GM11168 (cell line): Measurements from ENCODE around the gene CDRT15L2.
"Not testable (repeated sequence)": the region's sequence is repeated elsewhere in the genome, so short reads cannot be mapped to it uniquely, and the experiment has no call there.

Experiments
- in situ Hi-C: fragments of 300-500 bp; cut with MboI; formaldehyde crosslinking; loops from one replicate; pipeline ENCODE4 v1.12.0; 2022; ENCODE audit warnings: low sequenced_read_pairs; ENCODE audit not compliant: unreplicated experiment

Gene CDRT15L2

GRCh38 chr17:20579424-20579823 lies at the start of gene CDRT15L2:
Gene CDRT15L2, plus strand, starts transcription at chr17:20579724. Its CDS starts 20 bp downstream, at chr17:20579744.
- in situ Hi-C loops: not testable (repeated sequence)

- in situ Hi-C loops: not testable (repeated sequence)
These were observed 49.4 kb upstream of the CDRT15L2 start for GRCh38 chr17:20530104-20530503.

- in situ Hi-C loops: not testable (repeated sequence)
These were observed 46.9 kb upstream of the CDRT15L2 start for GRCh38 chr17:20532544-20533090.

DNA sequence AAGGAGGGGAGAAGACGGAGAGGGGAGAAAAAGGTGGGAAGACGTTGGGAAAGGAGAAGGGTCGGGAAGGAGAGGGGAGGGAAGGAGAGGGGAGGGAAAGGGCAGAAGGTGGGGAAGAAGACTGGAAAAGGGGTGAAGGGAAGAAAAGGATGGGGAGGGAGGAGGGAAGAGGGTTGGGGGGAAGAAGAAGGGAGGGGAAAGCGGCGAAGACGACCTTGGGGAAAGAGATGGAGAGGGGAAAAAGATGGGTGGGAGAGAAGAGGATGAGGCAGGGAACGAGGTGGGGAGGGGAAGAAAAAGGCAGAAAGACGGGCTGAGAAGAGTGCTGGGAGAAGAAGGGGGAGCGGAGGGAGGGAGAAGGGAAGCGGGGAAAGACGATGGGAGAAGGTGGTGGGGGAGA lies 46.3 kb upstream of the CDRT15L2 start:
- in situ Hi-C loops: not testable (repeated sequence)

DNA sequence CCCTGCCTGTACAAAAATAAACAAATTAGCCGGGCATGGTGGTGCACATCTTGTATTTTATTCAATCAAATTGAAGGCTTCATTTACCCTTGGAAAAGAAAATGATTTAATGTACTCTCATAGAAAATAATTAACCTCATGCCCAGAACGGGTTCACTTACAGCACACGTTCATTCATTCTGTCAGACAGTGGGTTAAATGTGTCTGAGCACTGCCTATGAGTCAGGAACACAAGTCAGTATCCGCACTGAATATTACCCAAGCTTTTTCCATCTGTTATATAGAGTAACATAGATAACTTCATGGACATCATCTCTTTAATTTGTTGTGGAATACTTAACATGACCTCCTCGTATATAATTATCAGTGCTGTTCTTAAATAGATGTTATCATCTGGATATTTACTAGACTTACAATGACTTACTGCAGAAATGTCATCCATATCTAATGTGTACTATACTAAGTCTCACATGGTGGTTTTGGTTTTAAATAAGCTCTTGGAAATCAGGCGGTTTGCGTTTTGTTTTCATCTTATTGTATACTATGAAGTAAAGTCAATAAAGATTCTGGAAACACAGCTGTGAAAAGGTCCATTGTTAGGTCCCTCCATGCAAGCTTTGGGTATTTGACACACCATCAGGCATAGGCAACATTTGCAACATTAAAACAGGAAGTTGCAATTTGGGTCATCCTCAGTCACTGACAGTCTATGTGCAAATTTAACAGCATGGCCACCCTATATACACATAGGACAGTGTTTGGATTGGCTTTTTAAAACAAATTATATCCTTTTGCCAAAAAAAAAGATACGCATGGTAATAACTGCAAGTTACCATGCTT lies 44.6 kb upstream of the CDRT15L2 start:
- in situ Hi-C loops: not testable (repeated sequence)

- in situ Hi-C loops: not testable (repeated sequence)
These were observed 39.1 kb upstream of the CDRT15L2 start for GRCh38 chr17:20540414-20540813.

- in situ Hi-C loops: not testable (repeated sequence)
These were observed 38.7 kb upstream of the CDRT15L2 start for GRCh38 chr17:20540865-20541264.

DNA sequence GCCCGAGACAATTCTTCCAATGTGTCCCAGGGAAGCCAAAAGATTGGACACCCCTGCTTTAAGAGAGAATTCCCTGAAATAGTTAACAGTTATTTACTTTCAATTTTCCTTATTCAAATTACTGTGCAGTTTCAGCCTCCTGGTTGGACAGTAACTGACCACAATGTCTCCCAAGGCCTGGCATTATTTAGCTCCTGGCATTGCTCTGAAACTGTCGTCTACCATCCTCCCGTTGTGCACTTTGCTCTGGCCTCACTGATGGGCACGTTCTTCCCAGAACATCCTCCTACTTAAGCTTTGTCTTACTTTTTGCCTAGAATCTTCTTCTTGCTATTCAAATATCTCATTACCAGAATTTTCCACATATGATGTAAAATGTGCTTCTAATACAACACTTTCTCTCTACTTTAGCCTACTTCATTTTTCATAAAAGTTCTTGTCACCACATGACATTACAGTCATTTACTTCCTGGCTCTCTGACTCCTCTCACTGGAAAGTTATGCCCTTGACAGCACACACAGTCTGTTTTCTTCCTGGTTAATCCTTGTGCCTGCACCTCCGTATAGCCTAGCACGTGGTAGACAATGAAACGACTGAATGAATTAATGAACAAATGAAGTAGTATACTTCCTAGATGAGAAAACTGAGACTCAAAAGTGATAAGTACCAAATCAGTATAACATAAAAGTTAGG lies 37.5 kb upstream of the CDRT15L2 start:
- in situ Hi-C loops: not testable (repeated sequence)

DNA sequence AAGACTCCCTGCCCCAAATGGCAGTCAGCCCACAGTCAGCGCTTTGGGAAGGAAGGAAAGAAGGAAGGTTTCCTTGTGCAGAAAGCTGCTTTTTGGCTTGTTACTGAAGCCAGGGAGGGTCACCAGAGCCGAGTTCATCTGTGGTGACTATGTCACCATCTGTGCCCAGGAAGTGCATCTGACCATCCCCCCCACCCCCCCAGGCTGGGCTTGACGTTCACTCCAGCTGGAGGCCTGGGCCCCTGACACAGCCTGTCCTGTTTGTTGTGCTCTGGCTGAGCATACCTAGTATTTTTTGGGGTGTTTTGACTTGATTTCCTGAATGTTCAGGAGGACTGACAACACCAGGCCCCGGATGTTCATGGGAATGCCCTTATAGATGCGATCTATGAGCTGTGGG lies 31.6 kb upstream of the CDRT15L2 start:
- in situ Hi-C loops: not testable (repeated sequence)

GRCh38 chr17:20552920-20553319 lies 26.6 kb upstream of the CDRT15L2 start:
- in situ Hi-C loops: not testable (repeated sequence)

DNA sequence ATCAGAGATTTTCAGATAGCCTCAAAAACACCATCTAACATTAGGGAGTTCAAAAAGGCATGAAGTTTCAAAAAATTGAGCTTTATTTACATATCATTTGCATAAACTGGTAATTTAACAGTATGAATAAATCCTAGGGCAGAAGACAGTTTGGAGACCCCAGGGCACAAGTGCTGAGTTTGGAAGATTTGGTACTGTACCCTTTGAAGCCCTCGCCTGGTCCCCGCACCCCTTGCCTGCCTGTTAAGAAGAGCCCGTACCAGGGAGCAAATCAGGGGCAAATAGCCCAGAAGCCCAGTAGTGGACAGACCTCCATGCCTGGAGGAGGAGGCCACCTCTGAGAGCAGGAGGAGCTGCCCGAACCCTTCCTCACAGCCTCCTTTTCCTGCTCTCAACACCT lies 24.8 kb upstream of the CDRT15L2 start:
- in situ Hi-C loops: not testable (repeated sequence)

- in situ Hi-C loops: not testable (repeated sequence)
These were observed 24.2 kb upstream of the CDRT15L2 start for GRCh38 chr17:20555135-20556010.

DNA sequence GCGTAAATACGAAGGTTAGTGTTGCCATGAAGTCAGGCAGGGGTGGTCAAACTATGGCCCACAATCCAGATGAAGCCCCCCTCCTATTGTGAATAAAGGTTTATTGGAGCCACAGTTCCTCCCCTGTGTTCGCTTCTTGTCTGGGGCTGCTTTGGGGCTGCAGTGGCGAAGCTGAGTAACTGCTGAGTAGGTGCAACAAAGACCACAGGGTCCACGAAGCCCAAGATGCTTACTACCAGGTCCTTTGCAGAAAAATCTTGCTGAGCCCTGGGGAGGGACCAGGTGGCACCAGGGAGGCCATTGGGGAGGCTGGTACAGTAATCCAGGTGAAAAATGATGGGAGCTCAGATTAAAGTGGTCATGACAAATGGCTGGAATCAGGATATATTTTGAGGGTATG lies 21.4 kb upstream of the CDRT15L2 start:
- in situ Hi-C loops: not testable (repeated sequence)

- in situ Hi-C loops: not testable (repeated sequence)
These were observed 20.5 kb upstream of the CDRT15L2 start for GRCh38 chr17:20559018-20559417.

- in situ Hi-C loops: loop anchor here (10.0 kb wide), 1 partner anchor 52 kb away; no protein-coding TSS in a partner anchor
These were observed 16.9 kb upstream of the CDRT15L2 start for GRCh38 chr17:20562587-20562986.

DNA sequence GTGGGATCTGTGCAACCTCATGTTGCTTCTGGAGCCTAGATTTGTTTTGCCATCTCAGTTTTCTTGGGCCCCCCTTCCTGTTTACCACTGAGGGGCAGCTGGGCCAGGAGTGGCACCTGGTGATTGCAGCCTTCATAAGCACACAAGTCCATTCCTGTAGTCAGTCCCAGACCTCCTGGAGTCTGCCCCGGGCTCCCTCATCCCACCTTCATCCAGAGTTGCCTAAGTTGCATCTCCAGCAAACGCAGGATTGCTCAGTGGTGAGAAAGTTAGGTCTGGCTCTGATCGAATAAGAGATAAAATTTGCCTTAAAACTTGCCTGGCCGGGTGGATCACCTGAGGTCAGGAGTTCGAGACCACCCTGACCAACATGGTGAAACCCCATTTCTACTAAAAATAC lies 14.3 kb upstream of the CDRT15L2 start:
- in situ Hi-C loops: loop anchor here (10.0 kb wide), 1 partner anchor 50 kb away; no protein-coding TSS in a partner anchor

DNA sequence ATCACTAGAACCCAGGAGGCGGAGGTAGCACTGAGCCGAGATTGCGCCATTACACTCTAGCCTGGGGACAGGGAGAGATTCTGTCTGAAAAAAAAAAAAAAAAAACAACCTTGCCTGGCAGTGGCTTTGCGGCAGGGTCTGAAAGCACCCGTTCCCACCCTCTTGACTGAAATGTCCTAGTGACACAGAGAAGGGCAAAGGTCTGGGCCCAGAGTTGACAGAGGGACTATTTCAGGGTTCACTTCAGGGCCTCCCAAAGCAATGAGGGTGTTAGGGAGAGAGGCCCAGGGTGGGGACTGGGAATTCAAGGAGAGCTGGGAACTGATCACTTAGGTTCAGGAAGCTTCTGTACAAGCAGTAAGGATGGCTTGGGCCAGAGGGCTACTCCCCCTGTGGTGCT lies 13.8 kb upstream of the CDRT15L2 start:
- in situ Hi-C loops: loop anchor here (10.0 kb wide), 1 partner anchor 49 kb away; no protein-coding TSS in a partner anchor

DNA sequence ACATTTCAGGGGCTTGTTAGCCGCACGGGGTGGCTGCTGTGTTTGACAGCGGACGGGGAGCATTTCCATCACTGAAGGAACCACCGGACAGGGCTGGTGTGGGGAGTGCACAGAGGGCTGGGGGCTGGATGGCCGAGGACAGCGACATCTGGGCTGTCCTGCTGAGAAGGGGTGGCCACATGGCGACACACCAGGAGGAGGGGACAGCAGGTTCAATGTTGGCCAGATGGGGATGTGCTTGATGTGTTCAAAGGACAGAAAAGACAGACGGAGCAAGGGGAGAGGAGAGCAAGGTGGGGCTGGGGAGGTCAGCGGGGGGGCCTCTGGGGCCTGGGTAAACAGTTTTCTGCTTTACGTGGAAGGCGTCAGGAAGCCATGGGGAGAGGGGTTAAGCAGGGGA lies 12.8 kb upstream of the CDRT15L2 start:
- in situ Hi-C loops: loop anchor here (10.0 kb wide), 1 partner anchor 48 kb away; no protein-coding TSS in a partner anchor

DNA sequence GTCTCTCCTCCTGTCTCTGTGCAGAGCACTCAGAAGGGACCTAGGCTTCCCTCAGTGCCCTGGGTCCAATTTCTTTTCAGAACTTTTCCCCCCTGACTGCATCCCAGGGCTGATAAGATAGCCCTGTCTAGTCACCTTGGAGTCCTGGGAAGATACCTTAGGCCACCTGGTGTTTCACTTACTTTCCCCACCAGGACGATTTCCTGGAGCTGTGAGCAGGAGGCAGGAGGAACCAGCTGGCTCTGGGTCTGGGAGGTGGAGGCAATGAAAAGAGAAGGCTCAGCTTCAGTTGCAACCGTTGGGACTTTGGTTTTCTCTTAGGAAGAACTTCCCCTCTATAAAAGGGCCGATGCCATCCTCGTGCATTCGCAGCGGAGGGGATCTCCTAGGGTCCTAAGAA lies 12.1 kb upstream of the CDRT15L2 start:
- in situ Hi-C loops: loop anchor here (10.0 kb wide), 1 partner anchor 47 kb away; no protein-coding TSS in a partner anchor

DNA sequence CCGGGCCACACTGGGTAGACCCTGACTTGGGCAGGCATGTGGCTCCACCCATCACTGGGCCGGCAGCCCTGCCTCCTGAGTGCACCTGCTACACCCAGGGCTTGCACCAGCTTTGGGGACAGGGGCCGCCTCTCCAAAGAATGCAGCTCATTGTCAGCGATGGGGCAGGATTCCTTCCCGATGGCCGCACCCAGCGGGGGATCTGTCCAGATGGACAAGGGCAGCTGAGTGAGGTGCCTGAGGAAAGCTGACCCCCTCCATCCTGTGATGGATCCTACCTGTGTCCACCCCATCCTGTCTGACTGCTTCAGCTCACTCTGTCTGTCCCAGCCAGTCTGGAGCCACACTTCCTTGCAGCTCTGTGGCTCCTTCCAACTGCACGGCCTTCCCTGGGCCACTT lies 10.9 kb upstream of the CDRT15L2 start:
- in situ Hi-C loops: loop anchor here (10.0 kb wide), 1 partner anchor 46 kb away; no protein-coding TSS in a partner anchor
